DND-41 (cell line): ENCODE data around the gene FGF8.

Experiments used
- ATAC-seq: fragments of 200-7000 bp; cut with Tn5 transposase; 3 replicates; pipeline ENCODE4 v1.9.1; 2021; ENCODE audit warnings: low read depth; ENCODE audit not compliant: insufficient read depth
- DNase-seq: peaks from one replicate; pipeline ENCODE4 v3.0.0-alpha.2; 2020
- H2AFZ ChIP-seq: 2 replicates; pipeline ENCODE4 v1.6.0; 2012; ENCODE audit warnings: low read depth, low read length
- H3K27ac ChIP-seq: 2 replicates; pipeline ENCODE4 v1.5.1; 2012; ENCODE audit warnings: low read length, inconsistent platforms
- H3K27me3 ChIP-seq: fragments of 200-600 bp; sonication (generic); 2 replicates; pipeline ENCODE4 v1.6.0; 2012; ENCODE audit warnings: low read length, mild to moderate bottlenecking, inconsistent platforms; ENCODE audit not compliant: insufficient read depth, poor library complexity
- H3K36me3 ChIP-seq: 2 replicates; pipeline ENCODE4 v1.5.1; 2012; ENCODE audit warnings: low read length, inconsistent platforms; ENCODE audit not compliant: insufficient read depth
- H3K4me1 ChIP-seq: 2 replicates; pipeline ENCODE4 v1.5.1; 2012; ENCODE audit warnings: mild to moderate bottlenecking, low read length; ENCODE audit not compliant: insufficient read depth
- H3K4me2 ChIP-seq: 2 replicates; pipeline ENCODE4 v1.6.0; 2012; ENCODE audit warnings: mild to moderate bottlenecking, moderate library complexity, low read length, inconsistent platforms; ENCODE audit not compliant: insufficient read depth
- H3K4me3 ChIP-seq, 2 experiments: fragments of 200-600 bp in 1 of 2; shearing (Covaris generic) in 1 of 2; 2 replicates each; pipeline ENCODE4 v1.5.1; 2012 to 2016; ENCODE audit warnings: inconsistent platforms in 2 of 2, low read length in 2 of 2, mild to moderate bottlenecking in 2 of 2, low read depth in 1 of 2, moderate library complexity in 1 of 2
- H3K79me2 ChIP-seq: 2 replicates; pipeline ENCODE4 v1.6.0; 2012; ENCODE audit warnings: low read length, inconsistent platforms; ENCODE audit not compliant: insufficient read depth
- H3K9ac ChIP-seq: 2 replicates; pipeline ENCODE4 v1.6.0; 2012; ENCODE audit warnings: low read depth, mild to moderate bottlenecking, inconsistent platforms, low read length, moderate library complexity
- H3K9me3 ChIP-seq: 2 replicates; pipeline ENCODE4 v1.5.1; 2012; ENCODE audit warnings: low read length, moderate library complexity, mild to moderate bottlenecking, inconsistent platforms; ENCODE audit not compliant: insufficient read depth, severe bottlenecking
- H4K20me1 ChIP-seq: 2 replicates; pipeline ENCODE4 v1.6.0; 2012; ENCODE audit warnings: low read length; ENCODE audit not compliant: insufficient read depth
- CTCF ChIP-seq: IDR thresholded peaks from 2 replicates; pipeline ENCODE4 v1.5.1; 2012; ENCODE audit warnings: borderline replicate concordance, low read length, moderate library complexity, mild to moderate bottlenecking; ENCODE audit not compliant: poor library complexity, severe bottlenecking; ENCODE audit errors: extremely low read depth
- EZH2 ChIP-seq: IDR thresholded peaks from 3 replicates; pipeline ENCODE4 v1.6.1; 2012; ENCODE audit warnings: borderline replicate concordance, low read depth, mild to moderate bottlenecking, moderate library complexity, low read length, inconsistent platforms; ENCODE audit not compliant: severe bottlenecking

FGF8 gene

GRCh38 chr10:101744267-101744666 lies 31.6 kb downstream of the FGF8 start:
- no peaks in the 10 kb centered on the region for H3K79me2 ChIP-seq
- no peaks in the 10 kb centered on the region for H3K4me1 ChIP-seq
- TF ChIP-seq CTCF (no peak), EZH2 (no peak)
- ATAC-seq (no peak), DNase-seq (no peak)
- no peaks in the 10 kb centered on the region for H4K20me1 ChIP-seq
- H3K9me3 ChIP-seq, result no peaks in the 10 kb centered on the region
- H3K4me2 ChIP-seq, result no peak overlapping the region
- no peak overlapping the region for H3K9ac ChIP-seq
- H2AFZ ChIP-seq, result no peak overlapping the region
- no peak overlapping the region for H3K4me3 ChIP-seq
- peaks cover 3% of the 10 kb centered on the region for H3K27me3 ChIP-seq
- no peak overlapping the region for H3K27ac ChIP-seq
- H3K36me3 ChIP-seq, result no peaks in the 10 kb centered on the region

DNA sequence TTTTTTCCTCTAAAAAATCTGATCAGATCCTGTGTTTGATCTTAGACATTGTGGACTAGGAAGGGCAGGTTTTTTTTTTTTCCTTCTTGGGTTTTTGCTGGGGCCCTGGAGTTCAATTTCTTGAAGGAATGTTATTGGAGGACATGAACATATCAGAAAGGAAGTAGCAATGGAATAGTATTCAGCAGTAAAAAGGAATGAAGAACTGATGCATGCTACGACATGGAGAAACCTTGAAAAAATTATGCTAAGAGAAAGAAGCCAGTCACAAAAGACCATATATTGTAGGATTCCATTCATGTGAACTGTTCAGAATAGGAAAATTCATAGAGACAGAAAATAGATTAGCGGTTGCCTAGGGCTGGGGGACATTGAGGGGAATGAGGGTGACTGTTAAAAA lies 34.0 kb downstream of the FGF8 start:
- no peak overlapping the region for H2AFZ ChIP-seq
- H3K9ac ChIP-seq, result no peak overlapping the region
- H3K36me3 ChIP-seq, result no peaks in the 10 kb centered on the region
- DNase-seq (no peak), ATAC-seq (no peak)
- no peak overlapping the region for H3K27ac ChIP-seq
- H3K4me2 ChIP-seq, result no peak overlapping the region
- no peaks in the 10 kb centered on the region for H3K79me2 ChIP-seq
- H4K20me1 ChIP-seq, result no peaks in the 10 kb centered on the region
- TF ChIP-seq CTCF (no peak), EZH2 (no peak)
- H3K4me3 ChIP-seq, result no peak overlapping the region
- H3K4me1 ChIP-seq, result no peaks in the 10 kb centered on the region
- H3K27me3 ChIP-seq, result peaks cover 8% of the 10 kb centered on the region
- H3K9me3 ChIP-seq, result no peaks in the 10 kb centered on the region

- TF ChIP-seq EZH2 (no peak), CTCF (no peak)
- DNase-seq (no peak), ATAC-seq (no peak)
- H3K79me2 ChIP-seq, result no peaks in the 10 kb centered on the region
- H3K9ac ChIP-seq, result no peak overlapping the region
- H3K4me3 ChIP-seq, result no peak overlapping the region
- no peak overlapping the region for H3K27ac ChIP-seq
- no peaks in the 10 kb centered on the region for H3K36me3 ChIP-seq
- no peaks in the 10 kb centered on the region for H3K4me1 ChIP-seq
- H3K4me2 ChIP-seq, result no peak overlapping the region
- H3K27me3 ChIP-seq, result peaks cover 14% of the 10 kb centered on the region
- H4K20me1 ChIP-seq, result no peaks in the 10 kb centered on the region
- no peaks in the 10 kb centered on the region for H3K9me3 ChIP-seq
- H2AFZ ChIP-seq, result no peak overlapping the region
These were observed 39.2 kb downstream of the FGF8 start for GRCh38 chr10:101736666-101737065.

DNA sequence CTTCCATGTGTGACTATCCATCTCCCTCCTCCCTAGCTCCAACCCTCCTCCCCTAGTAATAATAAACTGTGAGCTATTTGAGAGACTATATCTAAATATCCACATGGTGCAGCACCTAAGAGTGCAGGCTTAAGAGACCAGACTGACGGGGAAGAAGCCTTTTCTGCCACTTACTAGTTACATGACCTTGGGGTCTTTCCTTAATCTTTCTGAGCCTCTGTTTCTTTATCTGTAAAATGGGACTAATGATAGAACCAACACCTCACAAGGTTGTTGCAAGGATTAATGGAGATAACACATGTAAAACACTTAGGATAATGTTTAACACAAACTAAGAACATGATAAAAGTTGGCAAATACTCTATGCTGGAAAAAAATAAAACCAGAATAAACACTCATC lies 43.8 kb downstream of the FGF8 start:
- H3K36me3 ChIP-seq, result no peaks in the 10 kb centered on the region
- H3K4me3 ChIP-seq, result no peak overlapping the region
- no peak overlapping the region for H3K27ac ChIP-seq
- ATAC-seq (no peak), DNase-seq (no peak)
- no peaks in the 10 kb centered on the region for H3K4me1 ChIP-seq
- H4K20me1 ChIP-seq, result no peaks in the 10 kb centered on the region
- no peak for TF ChIP-seq EZH2
- TF ChIP-seq CTCF, result no peak
- no peak overlapping the region for H2AFZ ChIP-seq
- H3K9me3 ChIP-seq, result no peaks in the 10 kb centered on the region
- peaks cover 8% of the 10 kb centered on the region for H3K27me3 ChIP-seq
- no peaks in the 10 kb centered on the region for H3K79me2 ChIP-seq
- H3K9ac ChIP-seq, result no peak overlapping the region
- H3K4me2 ChIP-seq, result no peak overlapping the region
